ENCODE results near the gene EVX1.

EVX1 gene

GRCh38 chr7:27213433-27214238 lies 29.0 kb upstream of the EVX1 start:
- peaks cover 14 to 24% of the 10 kb centered on the region in 2 donors for H3K4me1 ChIP-seq (ENCODE audit: control insufficient read depth in 1 of 2, insufficient read depth in 2 of 2, low read length in 2 of 2)
- H3K9ac ChIP-seq (ENCODE audit: low read depth in 1 of 2, low read length in 2 of 2), result no peak overlapping the region
- H3K36me3 ChIP-seq (ENCODE audit: control insufficient read depth in 1 of 2, insufficient read depth in 2 of 2, low read length in 2 of 2), result no peaks in the 10 kb centered on the region
- peaks cover 61 to 85% of the 10 kb centered on the region in 2 donors for H3K27me3 ChIP-seq (ENCODE audit: control insufficient read depth in 1 of 2, insufficient read depth in 2 of 2, low read length in 2 of 2)
- H3K4me3 ChIP-seq (ENCODE audit: low read depth in 1 of 2, low read length in 2 of 2), result no peak overlapping the region
- H3K27ac ChIP-seq (ENCODE audit: low read depth, low read length), result no peak overlapping the region
- H3K9me3 ChIP-seq (ENCODE audit: control insufficient read depth in 1 of 2, low read length in 2 of 2), result no peaks in the 10 kb centered on the region

- Histone ChIP-seq H3K9ac (ENCODE audit: low read depth in 1 of 2, low read length in 2 of 2) (no peak overlapping the region), H3K4me3 (ENCODE audit: low read depth in 1 of 2, low read length in 2 of 2) (no peak overlapping the region), H3K27me3 (ENCODE audit: control insufficient read depth in 1 of 2, insufficient read depth in 2 of 2, low read length in 2 of 2) (peaks cover 55 to 82% of the 10 kb centered on the region in 2 donors), H3K9me3 (ENCODE audit: control insufficient read depth in 1 of 2, low read length in 2 of 2) (no peaks in the 10 kb centered on the region), H3K4me1 (ENCODE audit: control insufficient read depth in 1 of 2, insufficient read depth in 2 of 2, low read length in 2 of 2) (peaks cover 14 to 24% of the 10 kb centered on the region in 2 donors), H3K36me3 (ENCODE audit: control insufficient read depth in 1 of 2, insufficient read depth in 2 of 2, low read length in 2 of 2) (no peaks in the 10 kb centered on the region), H3K27ac (ENCODE audit: low read depth, low read length) (no peak overlapping the region)
Observed at GRCh38 chr7:27214239-27214950, 28.2 kb upstream of the EVX1 start.

- H3K9me3 ChIP-seq (ENCODE audit: control insufficient read depth in 1 of 2, low read length in 2 of 2), result no peaks in the 10 kb centered on the region
- H3K9ac ChIP-seq (ENCODE audit: low read depth in 1 of 2, low read length in 2 of 2), result no peak overlapping the region
- H3K36me3 ChIP-seq (ENCODE audit: control insufficient read depth in 1 of 2, insufficient read depth in 2 of 2, low read length in 2 of 2), result no peaks in the 10 kb centered on the region
- H3K4me1 ChIP-seq (ENCODE audit: control insufficient read depth in 1 of 2, insufficient read depth in 2 of 2, low read length in 2 of 2), result peaks cover 9 to 18% of the 10 kb centered on the region in 2 donors
- H3K4me3 ChIP-seq (ENCODE audit: low read depth in 1 of 2, low read length in 2 of 2), result no peak overlapping the region
- peaks cover 56 to 83% of the 10 kb centered on the region in 2 donors for H3K27me3 ChIP-seq (ENCODE audit: control insufficient read depth in 1 of 2, insufficient read depth in 2 of 2, low read length in 2 of 2)
- H3K27ac ChIP-seq (ENCODE audit: low read depth, low read length), result no peak overlapping the region
Observed at GRCh38 chr7:27215356-27215755, 27.2 kb upstream of the EVX1 start.

- no peaks in the 10 kb centered on the region for H3K9me3 ChIP-seq (ENCODE audit: control insufficient read depth in 1 of 2, low read length in 2 of 2)
- peaks cover 55 to 83% of the 10 kb centered on the region in 2 donors for H3K27me3 ChIP-seq (ENCODE audit: control insufficient read depth in 1 of 2, insufficient read depth in 2 of 2, low read length in 2 of 2)
- H3K36me3 ChIP-seq (ENCODE audit: control insufficient read depth in 1 of 2, insufficient read depth in 2 of 2, low read length in 2 of 2), result no peaks in the 10 kb centered on the region
- peaks cover under 1 to 4% of the 10 kb centered on the region in 2 donors for H3K4me1 ChIP-seq (ENCODE audit: control insufficient read depth in 1 of 2, insufficient read depth in 2 of 2, low read length in 2 of 2)
- H3K4me3 ChIP-seq (ENCODE audit: low read depth in 1 of 2, low read length in 2 of 2), result no peak overlapping the region
- H3K27ac ChIP-seq (ENCODE audit: low read depth, low read length), result no peak overlapping the region
- H3K9ac ChIP-seq (ENCODE audit: low read depth in 1 of 2, low read length in 2 of 2), result no peak overlapping the region
Observed at GRCh38 chr7:27217951-27218350, 24.7 kb upstream of the EVX1 start.

- no peak overlapping the region for H3K9ac ChIP-seq (ENCODE audit: low read depth in 1 of 2, low read length in 2 of 2)
- peaks cover 54 to 83% of the 10 kb centered on the region in 2 donors for H3K27me3 ChIP-seq (ENCODE audit: control insufficient read depth in 1 of 2, insufficient read depth in 2 of 2, low read length in 2 of 2)
- H3K36me3 ChIP-seq (ENCODE audit: control insufficient read depth in 1 of 2, insufficient read depth in 2 of 2, low read length in 2 of 2), result no peaks in the 10 kb centered on the region
- no peak overlapping the region for H3K27ac ChIP-seq (ENCODE audit: low read depth, low read length)
- no peaks in the 10 kb centered on the region for H3K9me3 ChIP-seq (ENCODE audit: control insufficient read depth in 1 of 2, low read length in 2 of 2)
- no peak overlapping the region for H3K4me3 ChIP-seq (ENCODE audit: low read depth in 1 of 2, low read length in 2 of 2)
- H3K4me1 ChIP-seq (ENCODE audit: control insufficient read depth in 1 of 2, insufficient read depth in 2 of 2, low read length in 2 of 2), result no peaks in the 10 kb centered on the region
Observed at GRCh38 chr7:27219821-27220220, 22.8 kb upstream of the EVX1 start.

GRCh38 chr7:27220440-27220955 lies 22.1 kb upstream of the EVX1 start:
- Histone ChIP-seq H3K36me3 (ENCODE audit: control insufficient read depth in 1 of 2, insufficient read depth in 2 of 2, low read length in 2 of 2) (no peaks in the 10 kb centered on the region), H3K27ac (ENCODE audit: low read depth, low read length) (no peak overlapping the region), H3K9me3 (ENCODE audit: control insufficient read depth in 1 of 2, low read length in 2 of 2) (no peaks in the 10 kb centered on the region), H3K4me3 (ENCODE audit: low read depth in 1 of 2, low read length in 2 of 2) (no peak overlapping the region), H3K4me1 (ENCODE audit: control insufficient read depth in 1 of 2, insufficient read depth in 2 of 2, low read length in 2 of 2) (no peaks in the 10 kb centered on the region), H3K27me3 (ENCODE audit: control insufficient read depth in 1 of 2, insufficient read depth in 2 of 2, low read length in 2 of 2) (peaks cover 59 to 83% of the 10 kb centered on the region in 2 donors), H3K9ac (ENCODE audit: low read depth in 1 of 2, low read length in 2 of 2) (no peak overlapping the region)

- no peak overlapping the region for H3K27ac ChIP-seq (ENCODE audit: low read depth, low read length)
- no peak overlapping the region for H3K9ac ChIP-seq (ENCODE audit: low read depth in 1 of 2, low read length in 2 of 2)
- no peaks in the 10 kb centered on the region for H3K4me1 ChIP-seq (ENCODE audit: control insufficient read depth in 1 of 2, insufficient read depth in 2 of 2, low read length in 2 of 2)
- peaks cover 67 to 88% of the 10 kb centered on the region in 2 donors for H3K27me3 ChIP-seq (ENCODE audit: control insufficient read depth in 1 of 2, insufficient read depth in 2 of 2, low read length in 2 of 2)
- H3K4me3 ChIP-seq (ENCODE audit: low read depth in 1 of 2, low read length in 2 of 2), result no peak overlapping the region
- H3K9me3 ChIP-seq (ENCODE audit: control insufficient read depth in 1 of 2, low read length in 2 of 2), result no peaks in the 10 kb centered on the region
- H3K36me3 ChIP-seq (ENCODE audit: control insufficient read depth in 1 of 2, insufficient read depth in 2 of 2, low read length in 2 of 2), result no peaks in the 10 kb centered on the region
Observed at GRCh38 chr7:27221201-27221797, 21.3 kb upstream of the EVX1 start.

- no peaks in the 10 kb centered on the region for H3K9me3 ChIP-seq (ENCODE audit: control insufficient read depth in 1 of 2, low read length in 2 of 2)
- H3K36me3 ChIP-seq (ENCODE audit: control insufficient read depth in 1 of 2, insufficient read depth in 2 of 2, low read length in 2 of 2), result no peaks in the 10 kb centered on the region
- no peaks in the 10 kb centered on the region for H3K4me1 ChIP-seq (ENCODE audit: control insufficient read depth in 1 of 2, insufficient read depth in 2 of 2, low read length in 2 of 2)
- no peak overlapping the region for H3K27ac ChIP-seq (ENCODE audit: low read depth, low read length)
- peaks cover 70 to 90% of the 10 kb centered on the region in 2 donors for H3K27me3 ChIP-seq (ENCODE audit: control insufficient read depth in 1 of 2, insufficient read depth in 2 of 2, low read length in 2 of 2)
- no peak overlapping the region for H3K9ac ChIP-seq (ENCODE audit: low read depth in 1 of 2, low read length in 2 of 2)
- H3K4me3 ChIP-seq (ENCODE audit: low read depth in 1 of 2, low read length in 2 of 2), result no peak overlapping the region
Observed at GRCh38 chr7:27223941-27224575, 18.5 kb upstream of the EVX1 start.

GRCh38 chr7:27224983-27225934 lies 17.3 kb upstream of the EVX1 start:
- H3K4me3 ChIP-seq (ENCODE audit: low read depth in 1 of 2, low read length in 2 of 2), result no peak overlapping the region
- no peak overlapping the region for H3K27ac ChIP-seq (ENCODE audit: low read depth, low read length)
- peaks cover 62 to 79% of the 10 kb centered on the region in 2 donors for H3K27me3 ChIP-seq (ENCODE audit: control insufficient read depth in 1 of 2, insufficient read depth in 2 of 2, low read length in 2 of 2)
- H3K9me3 ChIP-seq (ENCODE audit: control insufficient read depth in 1 of 2, low read length in 2 of 2), result no peaks in the 10 kb centered on the region
- H3K36me3 ChIP-seq (ENCODE audit: control insufficient read depth in 1 of 2, insufficient read depth in 2 of 2, low read length in 2 of 2), result no peaks in the 10 kb centered on the region
- H3K9ac ChIP-seq (ENCODE audit: low read depth in 1 of 2, low read length in 2 of 2), result no peak overlapping the region
- no peaks in the 10 kb centered on the region for H3K4me1 ChIP-seq (ENCODE audit: control insufficient read depth in 1 of 2, insufficient read depth in 2 of 2, low read length in 2 of 2)
